ES-I3 (cell line): Measurements from ENCODE around the gene HAGHL.
"Not testable (repeated sequence)": the region's sequence is repeated elsewhere in the genome, so short reads cannot be mapped to it uniquely, and the experiment has no call there.

Experiments
- H3K36me3 ChIP-seq: 2 replicates; pipeline ENCODE4 v1.6.1; 2013; ENCODE audit warnings: mild to moderate bottlenecking, low read length, control low read depth, moderate library complexity; ENCODE audit not compliant: insufficient read depth
- H3K4me1 ChIP-seq: 2 replicates; pipeline ENCODE4 v1.6.1; 2013; ENCODE audit warnings: mild to moderate bottlenecking, control low read depth, low read length; ENCODE audit not compliant: insufficient read depth
- H3K9ac ChIP-seq: 2 replicates; pipeline ENCODE4 v1.6.1; 2013; ENCODE audit warnings: low read depth, mild to moderate bottlenecking, low read length, moderate library complexity
- H3K9me3 ChIP-seq: 2 replicates; pipeline ENCODE4 v1.6.1; 2013; ENCODE audit warnings: mild to moderate bottlenecking, low read length, moderate library complexity; ENCODE audit not compliant: control insufficient read depth, insufficient read depth

HAGHL gene

DNA sequence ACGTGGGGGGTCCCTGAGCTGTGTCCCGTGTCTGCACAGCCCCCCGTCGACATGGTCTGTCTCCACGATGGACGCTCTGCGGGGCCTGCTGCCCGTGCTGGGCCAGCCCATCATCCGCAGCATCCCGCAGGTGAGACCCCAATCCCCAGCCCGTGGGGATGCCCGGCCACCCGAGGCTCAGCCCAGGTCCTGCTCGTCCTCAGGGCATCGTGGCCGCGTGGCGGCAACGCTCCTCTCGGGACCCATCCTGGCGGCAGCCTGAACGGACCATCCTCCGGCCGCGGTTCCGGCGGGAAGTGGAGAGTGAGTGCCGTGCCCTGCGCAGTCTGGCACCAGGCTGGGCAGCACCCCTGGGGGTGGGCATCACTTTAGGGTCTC lies 38.6 kb downstream of the HAGHL start:
- Histone ChIP-seq H3K9ac (no peak overlapping the region), H3K4me1 (no peaks in the 10 kb centered on the region; the same call in 1 of the 2 replicates), H3K36me3 (no peaks in the 10 kb centered on the region), H3K9me3 (no peaks in the 10 kb centered on the region)

- Histone ChIP-seq H3K9ac (no peak overlapping the region), H3K9me3 (no peaks in the 10 kb centered on the region), H3K36me3 (no peaks in the 10 kb centered on the region), H3K4me1 (no peaks in the 10 kb centered on the region)
Observed at GRCh38 chr16:766008-766819, 39.3 kb downstream of the HAGHL start.

DNA sequence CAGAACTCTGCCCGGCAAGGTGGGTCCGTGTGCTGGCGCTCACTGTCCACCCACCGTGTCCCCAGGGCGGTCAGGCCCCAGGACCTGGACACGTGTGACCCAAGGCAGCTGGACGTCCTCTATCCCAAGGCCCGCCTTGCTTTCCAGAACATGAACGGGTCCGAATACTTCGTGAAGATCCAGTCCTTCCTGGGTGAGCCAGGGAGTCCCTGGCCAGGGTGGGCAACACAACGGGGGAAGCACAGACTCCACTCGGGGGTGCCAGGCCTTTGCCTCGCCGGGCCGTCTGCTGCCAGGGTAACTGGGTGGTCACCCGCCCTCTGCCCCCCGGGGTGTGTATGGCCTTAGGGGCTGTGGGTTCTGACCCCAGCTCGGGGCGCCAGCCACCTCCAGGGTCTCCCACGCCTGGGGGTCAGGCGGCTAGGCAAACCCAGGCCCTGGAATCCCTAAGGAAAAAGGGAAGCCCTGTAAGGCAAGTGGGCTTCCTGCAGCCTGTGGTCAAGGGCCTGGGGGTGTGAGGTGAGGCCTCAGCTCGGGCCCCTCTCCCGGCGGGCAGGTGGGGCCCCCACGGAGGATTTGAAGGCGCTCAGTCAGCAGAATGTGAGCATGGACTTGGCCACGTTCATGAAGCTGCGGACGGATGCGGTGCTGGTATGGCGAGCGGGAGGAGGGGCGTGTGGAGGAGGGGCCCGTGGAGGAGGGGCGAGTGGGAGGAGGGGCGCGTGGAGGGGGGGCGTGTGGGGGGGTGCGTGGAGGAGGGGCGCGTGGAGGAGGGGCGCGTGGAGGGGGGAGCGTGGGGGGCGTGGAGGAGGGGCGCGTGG lies 40.1 kb downstream of the HAGHL start:
- H3K4me1 ChIP-seq = no peaks in the 10 kb centered on the region
- H3K9ac ChIP-seq = no peak overlapping the region
- H3K9me3 ChIP-seq = no peaks in the 10 kb centered on the region
- H3K36me3 ChIP-seq = no peaks in the 10 kb centered on the region

DNA sequence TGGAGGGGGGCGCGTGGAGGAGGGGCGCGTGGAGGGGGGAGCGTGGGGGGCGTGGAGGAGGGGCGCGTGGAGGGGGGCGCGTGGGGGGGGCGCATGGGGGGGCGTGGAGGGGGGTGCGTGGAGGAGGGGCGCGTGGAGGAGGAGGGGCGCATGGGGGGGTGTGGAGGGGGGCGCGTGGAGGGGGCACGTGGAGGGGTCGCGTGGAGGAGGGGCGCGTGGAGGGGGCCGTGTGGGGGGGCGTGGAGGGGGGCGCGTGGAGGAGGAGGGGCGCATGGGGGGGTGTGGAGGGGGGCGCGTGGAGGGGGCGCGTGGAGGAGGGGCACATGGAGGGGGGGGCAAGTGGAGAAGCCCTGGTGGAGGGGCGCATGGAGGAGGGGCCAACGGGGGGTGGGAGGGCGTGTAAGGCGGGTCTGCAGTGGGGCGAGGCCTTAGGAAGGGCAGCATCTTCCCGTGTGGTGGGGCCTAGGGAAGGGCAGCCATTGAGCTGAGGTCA lies 40.9 kb downstream of the HAGHL start:
- Histone ChIP-seq H3K36me3 (no peaks in the 10 kb centered on the region), H3K9me3 (no peaks in the 10 kb centered on the region), H3K4me1 (no peaks in the 10 kb centered on the region), H3K9ac (no peak overlapping the region)

DNA sequence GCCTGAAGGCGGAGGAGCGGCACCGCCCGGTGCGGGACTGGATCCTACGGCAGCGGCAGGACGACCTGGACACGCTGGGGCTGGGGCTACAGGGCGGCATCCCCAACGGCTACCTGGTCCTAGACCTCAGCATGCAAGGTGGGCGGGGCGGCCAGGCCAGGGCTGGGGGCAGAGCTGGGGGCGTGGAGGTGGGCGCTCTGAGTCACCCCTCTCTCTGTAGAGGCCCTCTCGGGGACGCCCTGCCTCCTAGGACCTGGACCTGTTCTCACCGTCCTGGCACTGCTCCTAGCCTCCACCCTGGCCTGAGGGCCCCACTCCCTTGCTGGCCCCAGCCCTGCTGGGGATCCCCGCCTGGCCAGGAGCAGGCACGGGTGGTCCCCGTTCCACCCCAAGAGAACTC lies 41.5 kb downstream of the HAGHL start:
- Histone ChIP-seq H3K9ac (no peak overlapping the region), H3K9me3 (no peaks in the 10 kb centered on the region), H3K4me1 (no peaks in the 10 kb centered on the region), H3K36me3 (no peaks in the 10 kb centered on the region)

DNA sequence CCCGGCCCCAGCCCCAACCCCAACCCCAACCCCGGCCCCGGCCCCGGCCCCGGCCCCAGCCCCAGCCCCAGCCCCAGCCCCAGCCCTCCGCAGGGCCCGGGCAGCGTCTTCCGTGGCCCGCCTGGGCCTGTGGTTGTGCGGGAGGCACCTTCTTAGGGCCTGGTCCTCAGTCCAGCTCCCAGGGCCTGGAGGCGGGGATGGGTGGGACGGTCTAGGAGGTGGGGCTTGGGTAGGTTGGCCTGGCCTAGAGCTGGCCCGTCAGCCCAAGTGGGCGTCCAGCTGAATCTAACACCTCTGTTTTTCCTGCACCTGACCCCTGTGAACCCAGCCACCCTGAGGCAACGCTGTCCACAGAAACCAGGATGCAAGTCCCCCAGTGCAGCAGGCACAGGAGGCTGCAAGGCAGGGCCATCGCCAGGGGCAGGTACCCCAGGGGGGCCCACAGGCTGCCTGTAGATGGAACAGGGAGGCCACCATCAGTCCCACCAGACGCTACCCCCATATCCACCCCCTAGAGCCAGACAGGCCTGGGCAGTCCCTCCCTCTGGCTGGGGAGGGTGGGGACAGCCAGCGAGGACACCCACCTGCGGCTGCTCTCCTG lies 42.4 kb downstream of the HAGHL start:
- Histone ChIP-seq H3K9me3 (no peaks in the 10 kb centered on the region), H3K9ac (no peak overlapping the region), H3K36me3 (no peaks in the 10 kb centered on the region), H3K4me1 (no peaks in the 10 kb centered on the region)

DNA sequence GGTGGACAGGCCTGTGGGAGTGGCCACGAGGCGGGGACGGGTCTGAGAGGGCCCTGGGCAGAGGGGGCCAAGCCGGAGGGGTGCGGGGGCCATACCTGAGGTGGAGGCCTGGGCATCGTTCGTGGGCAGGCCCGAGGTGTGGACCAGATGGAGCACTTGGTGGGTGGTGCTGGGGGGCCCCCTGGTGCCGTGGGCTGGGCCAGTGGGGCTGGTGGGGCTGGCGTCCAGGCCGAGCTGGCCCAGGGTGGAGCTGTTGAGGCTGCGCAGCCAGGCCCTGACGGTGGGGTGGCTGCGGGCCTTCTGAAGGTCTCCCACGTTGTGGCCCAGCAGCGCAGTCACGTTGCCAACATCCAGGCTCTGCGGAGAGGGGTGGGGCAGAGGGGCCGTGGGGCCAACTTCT lies 43.0 kb downstream of the HAGHL start:
- no peak overlapping the region for H3K9ac ChIP-seq
- no peaks in the 10 kb centered on the region for H3K9me3 ChIP-seq
- no peaks in the 10 kb centered on the region for H3K4me1 ChIP-seq
- H3K36me3 ChIP-seq = no peaks in the 10 kb centered on the region

DNA sequence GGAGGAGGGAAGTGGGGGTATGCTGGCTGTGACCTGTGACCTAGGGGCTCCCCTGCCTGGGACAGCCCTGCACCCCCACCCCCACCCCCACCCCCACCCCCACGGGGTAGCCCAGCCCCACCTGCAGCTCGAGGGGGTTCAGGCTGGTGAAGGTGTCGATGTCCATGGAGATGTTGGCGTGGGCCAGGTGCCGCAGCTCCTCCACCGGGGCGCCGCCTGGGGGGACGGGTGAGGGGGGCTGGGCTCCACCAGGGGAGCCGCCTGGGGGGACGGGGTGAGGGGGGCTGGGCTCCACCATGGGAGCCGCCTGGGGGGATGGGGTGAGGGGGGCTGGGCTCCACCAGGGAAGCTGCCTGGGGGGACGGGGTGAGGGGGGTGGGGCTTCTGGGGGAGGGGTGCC lies 43.5 kb downstream of the HAGHL start:
- Histone ChIP-seq H3K36me3 (no peaks in the 10 kb centered on the region), H3K9ac (no peak overlapping the region), H3K9me3 (no peaks in the 10 kb centered on the region), H3K4me1 (no peaks in the 10 kb centered on the region)

DNA sequence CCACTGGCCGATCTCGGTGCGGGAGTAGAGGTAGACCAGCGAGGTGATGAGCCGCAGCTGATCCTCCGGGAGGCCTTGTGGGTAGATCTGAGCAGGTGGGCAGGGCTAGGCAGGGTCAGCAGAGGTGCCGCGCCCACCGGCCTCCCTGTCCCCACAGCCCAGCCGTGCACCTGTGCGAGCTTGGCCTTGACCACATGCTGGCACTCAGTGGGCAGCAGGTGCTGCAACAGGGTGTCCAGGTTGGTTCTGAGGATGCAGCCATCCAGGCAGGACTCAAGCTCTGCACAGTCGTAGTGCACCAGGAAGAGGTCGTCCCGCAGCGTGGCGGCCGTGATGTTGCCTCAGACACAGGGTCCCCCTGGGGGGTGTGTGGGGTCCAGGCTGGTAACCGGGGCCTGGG lies 46.1 kb downstream of the HAGHL start:
- Histone ChIP-seq H3K9ac (no peak overlapping the region), H3K9me3 (no peaks in the 10 kb centered on the region), H3K36me3 (no peaks in the 10 kb centered on the region), H3K4me1 (peaks cover 4% of the 10 kb centered on the region; the same call in 1 of the 2 replicates)

- H3K9me3 ChIP-seq = no peaks in the 10 kb centered on the region
- H3K9ac ChIP-seq = no peak overlapping the region
- H3K36me3 ChIP-seq = no peaks in the 10 kb centered on the region
- H3K4me1 ChIP-seq = peaks cover 4% of the 10 kb centered on the region; the same call in 1 of the 2 replicates
Observed at GRCh38 chr16:774086-775001, 47.4 kb downstream of the HAGHL start.

DNA sequence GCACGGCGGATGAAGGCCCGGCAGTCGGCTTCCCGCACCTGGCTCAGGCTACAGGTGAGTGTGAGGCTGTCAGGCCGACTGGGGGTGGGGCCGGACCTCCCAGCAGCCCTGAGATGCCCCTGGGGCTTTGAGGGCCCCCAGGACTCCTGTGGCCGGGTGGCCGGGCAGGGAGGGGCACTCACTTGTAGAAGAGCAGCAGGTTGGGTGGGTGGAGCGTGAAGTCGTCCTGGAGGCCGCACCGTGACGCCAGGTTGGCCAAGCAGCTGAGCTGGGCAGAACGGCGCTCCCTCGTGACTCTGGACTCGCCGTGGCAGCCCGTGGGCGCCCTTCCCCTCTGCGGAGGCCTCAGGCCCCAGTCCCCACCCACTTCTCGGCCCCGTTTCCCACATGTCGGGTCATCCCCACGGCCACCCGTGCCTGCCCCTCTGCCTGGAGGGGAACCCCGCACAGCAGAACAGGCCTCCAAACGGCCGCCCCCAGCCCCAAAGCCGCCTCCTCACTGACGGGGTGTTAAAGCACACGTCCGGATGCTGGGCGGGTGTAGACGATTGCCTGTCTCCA lies 48.4 kb downstream of the HAGHL start:
- Histone ChIP-seq H3K9me3 (no peaks in the 10 kb centered on the region), H3K36me3 (no peaks in the 10 kb centered on the region), H3K4me1 (peaks cover 4% of the 10 kb centered on the region; the same call in 1 of the 2 replicates), H3K9ac (no peak overlapping the region)

DNA sequence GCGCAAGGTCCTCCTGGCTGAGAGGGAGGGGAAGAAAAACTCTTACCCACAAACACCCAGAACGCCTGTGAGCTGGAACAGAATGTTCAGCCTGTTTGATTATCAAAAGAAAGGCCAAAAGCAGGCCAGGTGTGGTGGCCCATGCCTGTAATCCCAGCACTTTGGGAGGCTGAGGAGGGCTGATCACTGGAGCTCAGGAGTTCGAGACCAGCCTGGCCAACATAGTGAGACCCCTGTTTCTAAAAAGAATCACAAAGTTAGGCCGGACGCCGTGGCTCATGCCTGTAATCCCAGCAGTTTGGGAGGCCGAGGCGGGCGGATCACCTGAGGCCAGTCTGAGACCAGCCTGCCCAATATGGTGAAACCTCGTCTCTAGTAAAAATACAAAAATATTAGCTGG lies 49.4 kb downstream of the HAGHL start:
- H3K36me3 ChIP-seq, H3K9ac ChIP-seq, H3K9me3 ChIP-seq, H3K4me1 ChIP-seq: not testable (repeated sequence)

GRCh38 chr16:776824-777223 lies 49.9 kb downstream of the HAGHL start:
- Histone ChIP-seq H3K9ac (no peak overlapping the region), H3K9me3 (no peaks in the 10 kb centered on the region), H3K4me1 (peaks cover 4% of the 10 kb centered on the region; the same call in 1 of the 2 replicates), H3K36me3 (no peaks in the 10 kb centered on the region)
